GM12878 (cell line): Measurements from ENCODE around the gene PRR18.

ENCODE experiments used
- ELK1 ChIP-seq: IDR thresholded peaks from 2 replicates; pipeline ENCODE4 v1.6.1; 2012; ENCODE audit warnings: low read depth, low read length, improper control_type of control experiment
- LARP7 ChIP-seq: fragments of 450-650 bp; IDR thresholded peaks from 2 replicates; pipeline ENCODE4 v1.6.1; 2017; ENCODE audit warnings: mild to moderate bottlenecking
- POLR2AphosphoS5 ChIP-seq: IDR thresholded peaks from 2 replicates; pipeline ENCODE4 v1.6.1; 2011; ENCODE audit warnings: mild to moderate bottlenecking, low read length, inconsistent platforms
- RAD51 ChIP-seq: fragments of 450-650 bp; IDR thresholded peaks from 2 replicates; pipeline ENCODE4 v1.6.1; 2016; ENCODE audit warnings: moderate library complexity, mild to moderate bottlenecking, inconsistent platforms
- REST ChIP-seq: IDR thresholded peaks from 2 replicates; pipeline ENCODE4 v1.6.1; 2012; ENCODE audit warnings: mild to moderate bottlenecking, low read depth, low read length
- SIN3A ChIP-seq: IDR thresholded peaks from 2 replicates; pipeline ENCODE4 v1.6.1; 2012; ENCODE audit warnings: low read depth, low read length, improper control_type of control experiment
- YY1 ChIP-seq: IDR thresholded peaks from 2 replicates; pipeline ENCODE4 v1.6.1; 2011; ENCODE audit warnings: low read depth, mild to moderate bottlenecking, low read length
- ZNF24 ChIP-seq: fragments of 450-650 bp; IDR thresholded peaks from 2 replicates; pipeline ENCODE4 v1.6.1; 2017; ENCODE audit warnings: antibody characterized with exemption, mild to moderate bottlenecking
- ZSCAN29 ChIP-seq: fragments of 450-650 bp; IDR thresholded peaks from 2 replicates; pipeline ENCODE4 v1.6.1; 2017; ENCODE audit warnings: mild to moderate bottlenecking, moderate library complexity
- TF ChIP-seq, protein P1 (sequence below), 3 experiments: IDR thresholded peaks in 2 of 3; conservative IDR thresholded peaks in 1 of 3; 2 replicates each; pipeline ENCODE4 v1.5.1; 2011; ENCODE audit warnings: low read depth in 3 of 3, low read length in 3 of 3, mild to moderate bottlenecking in 3 of 3, control low read depth in 2 of 3, moderate library complexity in 2 of 3, inconsistent platforms in 1 of 3, mixed read lengths in 1 of 3; ENCODE audit not compliant: control insufficient read depth in 2 of 3, insufficient read depth in 1 of 3; ENCODE audit errors: extremely low read depth in 1 of 3
- TF ChIP-seq, protein P2 (sequence below): IDR thresholded peaks from 2 replicates; pipeline ENCODE4 v1.6.1; 2012; ENCODE audit warnings: low read depth, low read length, improper control_type of control experiment
- TF ChIP-seq, protein P3 (sequence below): fragments of 450-650 bp; IDR thresholded peaks from 2 replicates; pipeline ENCODE4 v1.6.1; 2014; ENCODE audit warnings: mild to moderate bottlenecking

- TF ChIP-seq, protein P1, sequence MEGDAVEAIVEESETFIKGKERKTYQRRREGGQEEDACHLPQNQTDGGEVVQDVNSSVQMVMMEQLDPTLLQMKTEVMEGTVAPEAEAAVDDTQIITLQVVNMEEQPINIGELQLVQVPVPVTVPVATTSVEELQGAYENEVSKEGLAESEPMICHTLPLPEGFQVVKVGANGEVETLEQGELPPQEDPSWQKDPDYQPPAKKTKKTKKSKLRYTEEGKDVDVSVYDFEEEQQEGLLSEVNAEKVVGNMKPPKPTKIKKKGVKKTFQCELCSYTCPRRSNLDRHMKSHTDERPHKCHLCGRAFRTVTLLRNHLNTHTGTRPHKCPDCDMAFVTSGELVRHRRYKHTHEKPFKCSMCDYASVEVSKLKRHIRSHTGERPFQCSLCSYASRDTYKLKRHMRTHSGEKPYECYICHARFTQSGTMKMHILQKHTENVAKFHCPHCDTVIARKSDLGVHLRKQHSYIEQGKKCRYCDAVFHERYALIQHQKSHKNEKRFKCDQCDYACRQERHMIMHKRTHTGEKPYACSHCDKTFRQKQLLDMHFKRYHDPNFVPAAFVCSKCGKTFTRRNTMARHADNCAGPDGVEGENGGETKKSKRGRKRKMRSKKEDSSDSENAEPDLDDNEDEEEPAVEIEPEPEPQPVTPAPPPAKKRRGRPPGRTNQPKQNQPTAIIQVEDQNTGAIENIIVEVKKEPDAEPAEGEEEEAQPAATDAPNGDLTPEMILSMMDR (IDR thresholded peaks at IDR 0.05 in 2 of 3, conservative IDR thresholded peaks at IDR 0.05 in 1 of 3; ENCODE audit: control insufficient read depth in 2 of 3, extremely low read depth in 1 of 3, insufficient read depth in 1 of 3, low read depth in 3 of 3, low read length in 3 of 3): no peak
- TF ChIP-seq YY1: no peak
- TF ChIP-seq POLR2AphosphoS5: no peak
- TF ChIP-seq, protein P2, sequence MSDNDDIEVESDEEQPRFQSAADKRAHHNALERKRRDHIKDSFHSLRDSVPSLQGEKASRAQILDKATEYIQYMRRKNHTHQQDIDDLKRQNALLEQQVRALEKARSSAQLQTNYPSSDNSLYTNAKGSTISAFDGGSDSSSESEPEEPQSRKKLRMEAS: no peak
- TF ChIP-seq SIN3A: no peak
- TF ChIP-seq REST: no peak
- TF ChIP-seq, protein P3, sequence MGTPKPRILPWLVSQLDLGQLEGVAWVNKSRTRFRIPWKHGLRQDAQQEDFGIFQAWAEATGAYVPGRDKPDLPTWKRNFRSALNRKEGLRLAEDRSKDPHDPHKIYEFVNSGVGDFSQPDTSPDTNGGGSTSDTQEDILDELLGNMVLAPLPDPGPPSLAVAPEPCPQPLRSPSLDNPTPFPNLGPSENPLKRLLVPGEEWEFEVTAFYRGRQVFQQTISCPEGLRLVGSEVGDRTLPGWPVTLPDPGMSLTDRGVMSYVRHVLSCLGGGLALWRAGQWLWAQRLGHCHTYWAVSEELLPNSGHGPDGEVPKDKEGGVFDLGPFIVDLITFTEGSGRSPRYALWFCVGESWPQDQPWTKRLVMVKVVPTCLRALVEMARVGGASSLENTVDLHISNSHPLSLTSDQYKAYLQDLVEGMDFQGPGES: no peak
- no peak for TF ChIP-seq ELK1
- TF ChIP-seq LARP7: no peak
- TF ChIP-seq RAD51: no peak
- no peak for TF ChIP-seq ZNF24
- TF ChIP-seq ZSCAN29: no peak
These were observed 44.7 kb upstream of the PRR18 start for GRCh38 chr6:166352923-166353322.
